Measurements from ENCODE around the gene MAML3.

The MAML3 gene

DNA sequence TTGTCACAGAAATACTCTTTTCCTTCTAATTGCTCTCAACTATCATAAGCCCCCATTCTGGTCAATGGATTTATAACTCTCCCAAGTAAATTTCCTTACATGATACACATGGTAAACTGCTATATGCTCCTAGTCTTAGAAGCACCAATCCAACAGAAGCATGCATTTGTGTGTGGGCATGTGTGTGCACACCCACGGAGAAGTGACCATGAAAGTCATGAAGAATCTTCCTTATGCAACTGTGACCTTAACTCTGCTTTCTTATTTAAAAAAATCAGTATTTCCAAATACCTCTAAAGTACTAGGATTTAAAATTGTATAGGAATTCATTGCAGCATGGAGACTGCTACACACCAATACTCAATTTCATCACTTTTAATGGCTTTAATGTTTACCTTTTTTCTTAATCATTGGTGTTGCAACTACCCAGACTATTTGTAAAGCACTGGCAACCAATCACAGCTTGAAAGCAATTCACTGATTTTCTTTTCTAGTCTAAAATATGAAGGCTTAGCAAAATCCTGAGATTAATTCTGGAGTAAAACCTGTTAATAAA lies 47.6 kb downstream of the MAML3 start:
- in situ Hi-C loops (cut with HindIII; ENCODE audit: low sequenced_read_pairs), result no loop called here

DNA sequence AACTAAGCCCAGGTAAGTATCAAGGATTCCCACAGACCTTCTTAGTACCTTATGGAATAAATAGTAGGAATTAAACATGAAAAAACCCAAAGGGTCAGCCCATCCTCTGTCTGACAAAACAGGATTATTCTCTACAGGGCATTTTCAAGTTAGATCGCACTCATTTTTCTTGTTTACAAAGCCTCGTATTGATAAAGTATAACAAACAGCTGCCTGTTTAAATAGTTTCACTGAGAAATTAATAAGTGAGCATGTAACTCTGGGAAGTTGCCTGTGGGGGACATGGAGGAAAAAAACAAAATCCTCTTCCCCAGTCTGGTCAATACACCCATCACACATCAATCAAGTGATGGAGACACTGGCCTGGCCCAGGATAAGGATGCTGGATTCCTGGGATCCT lies 48.5 kb downstream of the MAML3 start:
- in situ Hi-C loops (cut with HindIII; ENCODE audit: low sequenced_read_pairs), result no loop called here

DNA sequence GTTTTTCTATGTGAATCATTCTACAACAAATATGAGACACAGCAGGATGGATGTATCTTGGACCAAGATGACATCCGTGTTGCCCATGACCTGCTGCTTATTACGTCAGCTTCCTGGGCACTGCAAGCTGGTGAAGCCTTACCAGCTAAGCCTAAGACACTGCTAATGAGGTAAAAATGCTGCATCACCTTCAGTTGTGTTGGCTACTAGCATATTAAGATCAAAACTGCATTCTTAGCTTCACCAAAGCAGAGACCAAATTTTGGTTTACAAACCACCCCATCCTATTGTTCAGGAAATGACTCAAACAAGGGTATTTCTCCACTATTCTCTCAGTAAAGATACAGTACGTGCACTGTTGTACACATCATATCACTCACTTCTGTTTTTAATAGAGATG lies 50.3 kb downstream of the MAML3 start:
- in situ Hi-C loops (cut with HindIII; ENCODE audit: low sequenced_read_pairs), result no loop called here

DNA sequence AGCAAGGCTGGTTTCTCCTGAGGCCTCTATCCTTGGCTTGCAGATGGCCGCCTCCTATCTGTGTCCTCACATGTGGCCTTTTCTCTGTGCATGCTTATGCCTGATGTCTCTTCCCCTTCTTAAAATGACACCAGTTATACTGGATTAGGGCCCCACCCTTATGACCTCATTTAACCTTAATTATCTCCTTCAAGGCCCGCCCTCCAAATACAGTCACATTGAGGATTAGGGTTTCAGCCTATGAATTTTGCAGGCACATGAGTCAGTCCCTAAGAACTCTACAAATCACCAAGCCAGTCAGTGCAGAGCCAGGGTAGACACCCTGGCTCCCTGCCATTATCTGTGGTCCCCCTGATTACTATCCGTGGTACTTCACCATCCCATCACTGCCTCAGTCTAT lies 51.6 kb downstream of the MAML3 start:
- in situ Hi-C loops (cut with HindIII; ENCODE audit: low sequenced_read_pairs), result no loop called here

DNA sequence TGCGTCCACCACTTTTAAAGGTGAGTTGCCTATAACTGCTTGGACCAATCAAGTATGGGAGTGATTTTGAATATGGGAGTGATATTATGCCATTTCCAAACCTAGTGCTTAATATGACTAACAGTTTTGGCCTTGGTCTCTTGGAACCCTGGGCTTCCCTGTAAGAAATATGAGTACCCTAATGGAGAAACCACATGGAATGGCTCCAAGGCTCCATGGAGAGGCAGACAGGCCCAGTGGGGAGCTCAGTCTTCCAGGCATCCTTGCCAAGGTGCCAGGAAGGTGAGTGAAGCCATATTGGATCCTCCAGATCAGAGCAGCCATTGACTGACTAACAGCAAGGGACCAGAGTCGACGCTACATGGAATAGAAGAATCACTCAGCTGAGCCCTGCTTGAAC lies 53.2 kb downstream of the MAML3 start:
- in situ Hi-C loops (cut with HindIII; ENCODE audit: low sequenced_read_pairs), result no loop called here

DNA sequence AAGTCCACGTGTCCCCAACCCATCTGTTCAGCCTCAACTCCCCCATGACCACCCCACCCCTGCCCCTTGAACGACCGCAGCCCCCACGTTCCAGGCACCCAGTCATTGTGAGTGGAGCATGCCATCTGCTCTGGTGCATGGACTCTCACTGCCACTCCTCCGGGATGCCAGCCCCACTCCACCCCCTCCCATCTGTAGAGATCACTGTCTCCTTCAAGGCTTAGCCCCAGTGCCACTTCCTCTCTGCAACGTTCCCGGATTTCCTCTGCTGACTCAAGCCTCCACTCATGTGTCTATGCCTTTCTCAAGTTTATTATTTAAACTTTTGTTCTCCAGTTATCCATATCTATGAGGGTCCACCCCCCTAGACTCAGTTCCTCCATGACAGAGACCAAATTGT lies 54.0 kb downstream of the MAML3 start:
- in situ Hi-C loops (cut with HindIII; ENCODE audit: low sequenced_read_pairs), result no loop called here

DNA sequence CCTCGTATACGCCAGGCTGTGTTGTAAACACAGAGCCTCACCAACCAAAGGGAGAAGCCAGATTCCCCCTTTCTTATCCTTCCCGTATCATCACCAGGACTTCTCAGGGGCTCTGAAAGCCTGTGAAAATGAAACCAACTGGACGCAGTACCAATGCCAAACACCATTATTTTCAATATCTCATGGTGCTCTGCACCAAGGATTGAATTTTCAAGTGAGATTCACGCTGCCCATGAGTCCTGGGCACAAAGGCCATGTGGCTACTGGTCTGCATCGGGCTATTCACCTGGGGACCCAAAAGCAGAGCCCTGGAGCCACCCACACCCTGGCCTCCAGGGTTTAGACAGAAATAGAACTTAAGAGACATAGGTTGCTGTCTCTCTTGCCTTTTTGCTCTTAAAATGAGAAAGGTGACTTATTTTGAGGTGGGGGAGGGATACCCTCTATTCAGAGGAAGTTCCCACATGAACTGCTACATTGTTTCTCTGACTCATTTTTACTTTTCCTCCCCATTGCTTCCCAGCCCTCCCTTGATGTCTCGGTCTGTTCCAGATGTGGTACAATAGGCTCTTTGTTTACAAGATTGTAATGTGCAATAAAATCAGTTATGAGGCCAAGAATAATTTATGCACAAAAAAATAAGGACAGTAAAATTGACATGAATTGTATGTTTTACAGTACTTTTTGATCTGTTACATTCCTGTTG lies 55.4 kb downstream of the MAML3 start:
- in situ Hi-C loops (cut with HindIII; ENCODE audit: low sequenced_read_pairs), result no loop called here

DNA sequence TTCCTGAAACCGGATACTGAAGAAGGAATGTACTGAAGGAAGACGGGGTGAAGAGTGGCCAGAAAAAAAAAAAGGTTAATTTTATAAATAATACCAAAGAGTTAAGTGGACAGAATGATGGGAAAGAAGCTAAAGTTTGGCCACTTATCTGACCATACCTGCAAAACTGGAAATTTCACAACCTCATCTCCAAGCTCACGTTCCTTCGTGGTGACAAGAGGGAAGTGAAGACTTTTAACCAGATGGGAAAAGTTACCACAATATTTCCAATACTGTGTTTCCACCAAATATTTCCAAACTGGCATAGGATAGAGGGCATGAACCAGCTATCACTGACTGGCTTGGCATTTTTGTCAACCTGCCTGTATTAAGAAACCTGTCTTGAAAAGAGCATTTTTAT lies 56.4 kb downstream of the MAML3 start:
- in situ Hi-C loops (cut with HindIII; ENCODE audit: low sequenced_read_pairs), result no loop called here

DNA sequence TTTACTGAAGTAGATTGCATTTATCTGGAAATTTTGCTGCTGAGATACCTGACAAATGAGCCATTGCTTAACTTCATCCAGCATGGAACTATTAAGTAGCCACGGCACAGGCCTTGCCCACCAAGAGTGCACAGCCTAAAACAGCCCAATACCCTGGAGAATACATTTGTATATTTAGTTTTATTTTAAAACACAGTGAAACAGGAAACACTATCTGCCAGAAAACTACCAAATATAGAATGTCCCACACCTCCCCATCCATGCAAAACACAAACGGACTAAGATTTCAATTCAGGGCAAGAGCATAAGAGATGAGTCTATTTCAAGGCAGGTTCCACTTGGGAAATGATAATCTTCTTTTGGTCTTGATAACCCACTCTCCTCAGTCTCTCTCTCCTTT lies 57.1 kb downstream of the MAML3 start:
- in situ Hi-C loops (cut with HindIII; ENCODE audit: low sequenced_read_pairs), result no loop called here

DNA sequence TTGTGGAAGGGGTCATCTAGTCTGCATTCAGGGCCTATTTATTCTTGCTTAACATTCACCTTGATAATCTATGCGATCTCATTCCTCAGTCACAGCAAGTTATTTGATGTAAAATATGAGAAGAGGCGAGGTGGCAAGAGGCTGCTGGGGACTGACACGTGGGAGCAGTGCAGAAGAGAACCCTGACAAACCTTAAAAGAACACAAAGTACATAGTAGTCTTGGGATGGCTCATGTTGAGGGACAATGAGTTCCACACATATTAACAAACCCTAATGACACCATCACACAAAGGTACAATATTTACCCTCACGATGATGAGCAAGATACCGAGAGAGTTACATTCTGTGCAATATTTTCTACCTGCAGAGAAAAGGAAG lies 57.5 kb downstream of the MAML3 start:
- in situ Hi-C loops (cut with HindIII; ENCODE audit: low sequenced_read_pairs), result no loop called here

DNA sequence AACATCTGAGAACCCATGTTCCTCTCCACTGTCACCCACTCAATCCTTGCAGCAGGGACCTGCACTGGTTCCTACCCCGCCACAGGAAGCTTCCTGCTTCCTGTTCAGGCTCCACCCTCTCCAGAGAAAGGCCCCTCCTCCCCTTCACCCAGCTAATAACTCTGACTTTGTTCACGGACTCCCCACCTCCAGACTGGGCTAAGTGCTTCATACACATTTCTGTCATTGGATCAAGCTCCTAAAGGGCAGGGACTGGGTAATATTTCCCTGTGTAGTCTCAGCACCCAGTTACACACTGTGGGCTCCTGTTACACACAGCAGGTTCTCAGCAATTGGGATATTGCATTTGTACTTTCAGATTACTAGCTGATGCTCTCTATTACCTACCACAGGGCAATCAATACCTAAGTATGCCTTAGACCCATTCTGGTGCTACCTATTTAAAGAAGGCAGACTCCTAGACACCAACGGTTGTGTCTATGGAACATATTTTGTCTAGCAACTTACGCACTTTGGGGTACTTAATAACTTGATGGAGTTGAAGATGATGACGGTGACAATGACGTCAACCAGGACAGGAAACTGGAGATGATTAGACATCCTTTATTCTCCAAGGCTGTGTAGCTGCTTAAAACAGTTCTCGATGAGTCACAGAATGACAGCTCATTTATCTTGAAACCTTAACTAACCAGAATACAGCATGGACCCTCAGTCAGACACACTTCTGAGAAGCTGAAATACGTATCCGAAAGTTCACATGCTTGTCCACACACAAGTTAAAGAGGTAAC lies 58.1 kb downstream of the MAML3 start:
- in situ Hi-C loops (cut with HindIII; ENCODE audit: low sequenced_read_pairs), result no loop called here

DNA sequence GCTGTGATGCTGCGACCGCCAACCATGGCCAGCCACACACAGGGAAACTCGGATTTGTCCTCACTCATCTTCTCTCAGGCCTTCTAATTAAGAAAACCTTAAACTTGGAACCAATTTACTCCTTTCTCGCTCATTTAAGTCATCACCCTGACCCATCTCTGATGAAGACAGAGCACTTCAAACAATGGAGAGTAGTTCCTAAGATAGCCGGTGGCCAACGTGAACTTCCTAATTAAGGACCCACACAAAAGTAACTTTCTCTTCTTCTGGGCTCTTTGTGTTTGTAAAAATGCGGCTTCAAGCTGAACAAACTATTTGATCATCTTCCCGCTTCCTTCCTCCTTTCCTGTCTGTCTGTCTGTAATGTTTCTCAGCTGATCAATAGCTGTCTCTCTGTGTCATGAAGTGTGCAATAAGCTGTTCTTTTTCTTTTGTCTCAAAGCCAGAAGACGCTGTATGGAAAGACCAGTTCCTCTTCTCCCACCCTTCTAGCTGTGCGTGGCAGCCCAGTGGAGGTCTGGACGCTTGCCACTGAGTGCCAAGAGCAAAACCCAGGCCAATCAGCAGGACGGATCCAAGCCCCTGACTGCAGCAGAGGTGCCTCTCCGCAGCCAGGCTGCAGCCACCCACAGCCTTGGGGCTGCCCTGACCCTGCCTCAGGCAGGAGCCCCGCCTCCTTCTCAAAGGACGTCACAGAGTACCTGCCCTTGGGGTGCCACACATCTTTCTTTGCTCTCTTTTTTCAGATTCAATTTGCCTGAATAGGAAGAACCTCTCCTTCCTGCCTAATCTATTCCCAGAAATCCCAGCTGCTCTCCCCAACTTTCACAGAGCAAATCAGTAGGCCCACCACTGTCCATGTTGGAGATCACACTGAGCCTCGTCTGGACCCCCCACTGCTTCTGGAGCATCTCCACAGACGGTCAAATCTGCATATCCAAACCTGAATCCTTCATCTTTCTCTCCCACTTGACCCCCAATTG lies 59.3 kb downstream of the MAML3 start:
- in situ Hi-C loops (cut with HindIII; ENCODE audit: low sequenced_read_pairs), result no loop called here

DNA sequence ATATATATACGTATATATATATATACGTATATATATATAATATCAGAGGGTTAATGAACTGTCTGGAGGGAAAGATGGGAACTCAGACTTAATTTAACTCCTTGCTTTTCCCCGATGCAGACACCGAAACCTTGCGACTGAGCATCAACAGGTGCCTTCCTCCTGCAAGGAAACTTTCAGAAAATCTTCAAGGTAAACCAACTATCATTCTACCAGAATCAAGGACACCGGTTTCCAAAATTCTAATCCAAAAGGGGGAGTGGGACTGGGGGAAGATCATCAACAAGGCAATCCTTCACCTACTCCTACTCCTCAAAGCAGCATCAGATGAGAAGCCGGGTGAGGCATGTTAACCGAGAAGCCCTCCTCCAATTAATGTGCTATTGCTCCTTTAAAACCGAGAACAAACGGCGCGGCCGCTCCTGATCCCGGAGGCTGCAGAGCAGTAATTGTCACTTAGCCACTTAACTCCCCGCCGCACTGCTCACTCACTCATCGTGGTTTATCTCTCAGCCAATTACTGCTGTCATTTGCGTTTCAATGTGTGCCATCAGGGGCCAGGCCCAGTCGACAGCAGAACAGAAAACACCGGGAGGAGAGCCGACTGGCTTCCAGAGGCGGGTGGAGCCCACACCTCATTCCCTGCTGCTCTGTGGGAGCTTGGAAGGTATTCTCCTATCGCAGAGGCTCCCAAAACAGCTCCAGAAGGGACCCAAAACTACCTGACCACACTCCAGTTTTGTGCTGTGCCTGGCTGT lies 61.7 kb downstream of the MAML3 start:
- in situ Hi-C loops (cut with HindIII; ENCODE audit: low sequenced_read_pairs), result no loop called here

DNA sequence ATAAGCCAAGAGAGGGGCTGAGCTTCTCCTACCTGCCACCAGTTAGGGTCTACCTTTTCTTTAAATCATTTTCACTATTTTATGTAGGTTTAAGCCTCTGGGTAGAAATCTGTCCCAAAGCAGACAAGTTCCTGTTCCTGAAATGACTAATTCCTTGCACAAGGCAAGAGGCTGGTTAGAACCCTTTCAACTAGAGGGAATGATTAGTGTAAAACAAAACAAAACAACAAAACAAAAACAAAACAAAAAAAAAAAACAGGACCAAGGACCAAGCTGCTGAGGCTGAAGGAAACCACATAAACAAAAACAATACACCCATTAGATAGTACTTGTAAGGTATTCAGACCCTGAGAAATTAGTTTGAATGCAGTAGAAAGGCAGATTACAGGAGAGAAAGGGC lies 62.7 kb downstream of the MAML3 start:
- in situ Hi-C loops (cut with HindIII; ENCODE audit: low sequenced_read_pairs), result no loop called here

DNA sequence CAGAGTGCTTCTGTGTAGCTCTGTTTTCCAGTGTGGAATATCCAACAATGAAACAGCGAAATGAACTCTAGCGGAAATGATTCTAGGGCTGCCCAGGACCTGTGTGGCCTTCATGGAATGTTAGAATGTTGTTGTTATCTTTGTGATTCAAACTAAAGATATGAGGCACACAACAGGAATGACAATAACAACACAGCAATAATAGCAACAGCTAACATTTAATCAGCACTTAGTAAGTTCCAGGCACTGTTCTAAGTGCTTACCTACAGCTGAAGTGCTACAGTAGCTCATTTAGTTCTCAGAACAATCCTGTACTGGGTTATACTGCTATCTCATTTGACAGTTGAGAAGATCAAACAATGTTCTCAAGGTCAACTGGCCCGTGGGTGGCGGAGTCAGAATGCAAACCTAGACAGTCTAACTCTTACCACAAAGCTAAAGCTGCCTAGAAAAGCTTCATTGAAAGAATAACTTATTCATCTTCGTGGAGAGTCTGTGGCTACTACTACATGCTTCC lies 63.7 kb downstream of the MAML3 start:
- in situ Hi-C loops (cut with HindIII; ENCODE audit: low sequenced_read_pairs), result no loop called here

DNA sequence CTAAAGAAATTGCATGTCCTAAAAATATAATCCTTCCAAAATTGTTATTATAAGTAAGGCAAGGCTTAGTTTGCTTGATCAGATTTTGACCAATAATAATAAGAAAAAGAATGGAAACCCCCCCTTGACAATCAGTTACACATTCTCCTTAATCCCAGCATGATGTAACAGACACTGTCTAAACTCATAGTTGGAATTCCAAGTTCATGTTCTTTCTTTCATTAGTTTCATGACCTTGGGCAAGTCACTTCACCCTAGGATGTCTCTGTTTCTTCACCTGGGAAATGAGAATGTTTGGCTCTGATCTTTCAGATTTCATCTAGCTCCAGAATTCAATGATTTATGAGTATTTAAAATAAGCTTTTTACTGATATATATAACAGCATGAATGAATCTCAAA lies 64.8 kb downstream of the MAML3 start:
- in situ Hi-C loops (cut with HindIII; ENCODE audit: low sequenced_read_pairs), result loop anchor here (5.0 kb wide), 1 partner anchor 63 kb away; the partner anchor contains the start of gene MAML3

DNA sequence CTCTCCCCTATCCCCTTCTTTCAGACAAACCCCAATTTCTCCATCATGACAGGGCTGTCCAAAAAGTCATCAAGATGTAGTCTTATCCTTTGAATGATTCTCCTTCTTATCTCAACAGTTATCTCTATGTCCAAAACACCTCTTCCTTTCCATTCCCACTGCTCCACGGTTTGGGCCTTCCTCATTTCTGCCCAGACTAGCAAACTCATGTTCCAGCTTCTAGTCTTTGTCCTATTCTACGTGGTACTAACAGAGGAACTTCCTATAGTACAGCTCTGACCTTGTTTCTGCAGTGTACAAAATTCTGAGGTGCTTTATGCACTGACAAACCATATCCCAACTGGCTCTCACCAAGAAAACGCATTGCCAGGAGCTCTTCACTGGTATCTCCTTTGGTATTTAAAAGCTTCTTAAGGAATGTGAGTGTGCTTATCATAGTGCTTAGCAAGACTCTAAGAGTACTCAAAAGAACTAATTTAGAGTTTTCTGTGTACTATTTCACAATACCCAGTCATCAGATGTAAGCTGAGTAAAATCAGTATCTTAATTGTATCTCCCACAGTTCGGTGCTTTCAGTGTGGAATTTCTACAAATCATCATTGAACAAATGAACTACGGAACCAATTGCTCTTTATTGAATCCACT lies 65.5 kb downstream of the MAML3 start:
- in situ Hi-C loops (cut with HindIII; ENCODE audit: low sequenced_read_pairs), result loop anchor here (5.0 kb wide), 1 partner anchor 64 kb away; the partner anchor contains the start of gene MAML3

DNA sequence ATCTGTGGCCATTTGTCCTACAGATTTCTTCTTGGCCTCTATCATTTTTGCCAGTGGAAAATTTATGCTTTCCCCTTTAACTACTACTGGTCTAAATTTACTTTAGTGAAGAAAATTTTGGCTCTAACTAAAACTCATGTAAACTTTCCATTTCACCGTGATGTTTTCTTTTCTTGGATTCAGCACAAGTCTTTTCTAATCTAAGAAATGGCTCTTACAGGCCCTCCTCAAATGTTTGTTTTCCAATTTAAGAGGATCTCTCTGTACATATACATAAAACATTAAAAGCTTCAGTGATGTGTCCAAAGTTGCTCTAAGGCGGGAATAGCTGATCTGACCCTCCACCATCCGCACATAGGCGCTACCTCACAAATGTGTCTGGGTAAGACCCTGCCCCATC lies 68.1 kb downstream of the MAML3 start:
- in situ Hi-C loops (cut with HindIII; ENCODE audit: low sequenced_read_pairs), result loop anchor here (5.0 kb wide), 1 partner anchor 66 kb away; the partner anchor contains the start of gene MAML3

DNA sequence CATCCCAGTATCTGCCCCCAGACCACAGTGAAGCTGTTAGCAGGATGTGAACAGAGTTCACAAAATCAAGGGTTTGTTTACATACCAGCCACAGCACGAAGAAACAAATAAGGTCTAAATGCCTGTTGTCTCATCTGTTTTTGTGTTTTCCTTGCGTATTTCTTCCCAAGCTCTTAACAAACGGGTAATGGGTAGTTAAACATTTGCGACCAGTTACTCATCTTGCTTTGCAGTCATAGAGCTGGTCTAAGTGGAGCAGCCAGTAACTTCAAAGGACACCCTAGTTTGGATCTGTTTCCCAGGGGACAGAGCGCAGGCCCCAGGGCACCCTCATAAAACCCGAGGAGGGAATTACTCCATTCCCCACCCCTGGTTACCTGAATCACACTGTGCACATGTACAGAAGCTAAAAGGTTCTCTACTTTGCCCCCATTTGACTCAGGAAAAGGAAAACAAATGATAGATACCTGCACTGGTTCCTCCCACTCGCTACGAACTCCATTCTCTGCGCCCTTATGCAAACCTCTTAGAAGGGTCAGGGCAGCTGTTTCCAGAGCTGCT lies 68.8 kb downstream of the MAML3 start:
- in situ Hi-C loops (cut with HindIII; ENCODE audit: low sequenced_read_pairs), result loop anchor here (5.0 kb wide), 1 partner anchor 67 kb away; the partner anchor contains the start of gene MAML3

All from endothelial cell of hepatic sinusoid (primary cell).